SK-N-MC (cell line): ENCODE results near the gene NR2C2.
A peak's percentile ranks its signal among the peaks of the same experiment; 100 is the strongest.

Experiments used
- DNase-seq: peaks from one replicate; pipeline ENCODE4 v3.0.0-alpha.2; 2011; ENCODE audit warnings: low read depth, low spot score
- H3K27ac ChIP-seq: fragments of 200-600 bp; sonication (generic); 2 replicates; pipeline ENCODE4 v1.5.1; 2016; ENCODE audit warnings: mixed run types
- H3K36me3 ChIP-seq: fragments of 200-600 bp; sonication (generic); 2 replicates; pipeline ENCODE4 v1.6.1; 2017; ENCODE audit warnings: antibody characterized with exemption, low read length, mixed read lengths; ENCODE audit not compliant: insufficient read depth
- H3K4me3 ChIP-seq: fragments of 200-600 bp; sonication (generic); 2 replicates; pipeline ENCODE4 v1.5.1; 2016
- H3K9ac ChIP-seq: fragments of 200-600 bp; sonication (generic); 2 replicates; pipeline ENCODE4 v1.8.0; 2017; ENCODE audit warnings: mixed run types, mixed read lengths; ENCODE audit not compliant: insufficient read length
- H3K9me3 ChIP-seq: fragments of 200-600 bp; sonication (generic); 2 replicates; pipeline ENCODE4 v1.6.1; 2017; ENCODE audit warnings: low read depth, mild to moderate bottlenecking, antibody characterized with exemption, low read length, moderate library complexity, mixed read lengths
- EZH2 ChIP-seq: fragments of 200-600 bp; sonication (generic); IDR thresholded peaks from one replicate; pipeline ENCODE4 v1.6.1; 2017; ENCODE audit warnings: antibody characterized with exemption
- FOXP2 ChIP-seq: optimal IDR thresholded peaks from 2 replicates; pipeline ENCODE3; 2011; ENCODE audit warnings: mild to moderate bottlenecking, moderate library complexity; ENCODE audit not compliant: insufficient read depth; ENCODE audit errors: extremely low read length, control extremely low read depth
- POLR2AphosphoS5 ChIP-seq: IDR thresholded peaks from 2 replicates; pipeline ENCODE4 v1.6.1; 2012; ENCODE audit warnings: mild to moderate bottlenecking, low read depth, low read length, borderline replicate concordance

NR2C2 gene

GRCh38 chr3:14929310-14930074 lies 17.9 kb upstream of the NR2C2 start:
- no peak for DNase-seq
- Histone ChIP-seq H3K27ac (no peak overlapping the region), H3K9ac (no peak overlapping the region), H3K36me3 (no peaks in the 10 kb centered on the region), H3K4me3 (no peak overlapping the region), H3K9me3 (no peaks in the 10 kb centered on the region)
- TF ChIP-seq FOXP2 (no peak), POLR2AphosphoS5 (no peak), EZH2 (no peak)

GRCh38 chr3:14933820-14934425 lies 13.5 kb upstream of the NR2C2 start:
- TF ChIP-seq EZH2: no peak
- no peak for TF ChIP-seq POLR2AphosphoS5
- TF ChIP-seq FOXP2: no peak
- Histone ChIP-seq H3K27ac (no peak overlapping the region), H3K9me3 (no peaks in the 10 kb centered on the region), H3K4me3 (no peak overlapping the region), H3K36me3 (no peaks in the 10 kb centered on the region), H3K9ac (no peak overlapping the region)
- no peak for DNase-seq

- H3K9me3 ChIP-seq: no peaks in the 10 kb centered on the region
- no peak overlapping the region for H3K27ac ChIP-seq
- no peak for DNase-seq
- no peak overlapping the region for H3K4me3 ChIP-seq
- no peak overlapping the region for H3K9ac ChIP-seq
- H3K36me3 ChIP-seq: no peaks in the 10 kb centered on the region
- TF ChIP-seq EZH2: no peak
- no peak for TF ChIP-seq FOXP2
- TF ChIP-seq POLR2AphosphoS5: no peak
These were observed 11.6 kb upstream of the NR2C2 start for GRCh38 chr3:14935592-14936345.

- Histone ChIP-seq H3K36me3 (no peaks in the 10 kb centered on the region), H3K9me3 (no peaks in the 10 kb centered on the region), H3K4me3 (no peak overlapping the region), H3K27ac (no peak overlapping the region), H3K9ac (no peak overlapping the region)
- no peak for TF ChIP-seq POLR2AphosphoS5
- TF ChIP-seq FOXP2: no peak
- no peak for TF ChIP-seq EZH2
- no peak for DNase-seq
These were observed 8.4 kb upstream of the NR2C2 start for GRCh38 chr3:14938954-14939353.

GRCh38 chr3:14941871-14942270 lies 5.5 kb upstream of the NR2C2 start:
- no peak for DNase-seq
- TF ChIP-seq EZH2 (no peak), FOXP2 (no peak), POLR2AphosphoS5 (no peak)

GRCh38 chr3:14943042-14943441 lies 4.3 kb upstream of the NR2C2 start:
- Histone ChIP-seq H3K4me3 (no peak overlapping the region), H3K9me3 (no peaks in the 10 kb centered on the region), H3K9ac (no peak overlapping the region), H3K27ac (no peak overlapping the region), H3K36me3 (peaks cover 7% of the 10 kb centered on the region; the same call in 1 of the 2 replicates)
- DNase-seq: no peak
- TF ChIP-seq POLR2AphosphoS5 (no peak), FOXP2 (no peak), EZH2 (no peak)

More at GRCh38 chr3:14941871-14942270, 5.5 kb upstream of the NR2C2 start:
- H3K27ac ChIP-seq: no peak overlapping the region
- no peaks in the 10 kb centered on the region for H3K9me3 ChIP-seq
- H3K9ac ChIP-seq: no peak overlapping the region
- no peak overlapping the region for H3K4me3 ChIP-seq
- H3K36me3 ChIP-seq: peaks cover 7% of the 10 kb centered on the region; the same call in 1 of the 2 replicates

- Histone ChIP-seq H3K4me3 (peak overlapping the region; percentile 83), H3K36me3 (peaks cover 14% of the 10 kb centered on the region), H3K9me3 (no peaks in the 10 kb centered on the region), H3K27ac (no peak overlapping the region), H3K9ac (peak overlapping the region; percentile 68)
- DNase-seq: no peak
- TF ChIP-seq POLR2AphosphoS5 (no peak), EZH2 (no peak), FOXP2 (no peak)
These were observed 1.1 kb upstream of the NR2C2 start for GRCh38 chr3:14946236-14946635.

GRCh38 chr3:14946739-14947099 lies 664 bp upstream of the NR2C2 start:
- peaks cover 14% of the 10 kb centered on the region for H3K36me3 ChIP-seq
- no peak for DNase-seq
- peak overlapping the region; percentile 54; the same call in 1 of the 2 replicates for H3K27ac ChIP-seq
- peak overlapping the region; percentile 68 for H3K9ac ChIP-seq
- no peaks in the 10 kb centered on the region for H3K9me3 ChIP-seq
- peak overlapping the region; percentile 83 for H3K4me3 ChIP-seq
- TF ChIP-seq POLR2AphosphoS5 (no peak), EZH2 (no peak), FOXP2 (no peak)
